Uterus (tissue), 2 donors: ENCODE data around the gene PLPPR4.

ENCODE experiments used
- POLR2A ChIP-seq, 2 donors: fragments of 450-650 bp; IDR thresholded peaks; one replicate each; pipeline ENCODE4 v1.6.1; 2016; ENCODE audit warnings: antibody characterized with exemption in 2 of 2, mild to moderate bottlenecking in 1 of 2, moderate library complexity in 1 of 2
- TF ChIP-seq, protein P1 (sequence below), 4 experiments: fragments of 200-600 bp in 2 of 4; fragments of 450-650 bp in 2 of 4; sonication (generic) in 2 of 4; IDR thresholded peaks; one replicate each; pipeline ENCODE4 v1.5.1; 2016 to 2019; ENCODE audit warnings: antibody characterized with exemption in 4 of 4, mild to moderate bottlenecking in 2 of 4, moderate library complexity in 1 of 4

DNA sequence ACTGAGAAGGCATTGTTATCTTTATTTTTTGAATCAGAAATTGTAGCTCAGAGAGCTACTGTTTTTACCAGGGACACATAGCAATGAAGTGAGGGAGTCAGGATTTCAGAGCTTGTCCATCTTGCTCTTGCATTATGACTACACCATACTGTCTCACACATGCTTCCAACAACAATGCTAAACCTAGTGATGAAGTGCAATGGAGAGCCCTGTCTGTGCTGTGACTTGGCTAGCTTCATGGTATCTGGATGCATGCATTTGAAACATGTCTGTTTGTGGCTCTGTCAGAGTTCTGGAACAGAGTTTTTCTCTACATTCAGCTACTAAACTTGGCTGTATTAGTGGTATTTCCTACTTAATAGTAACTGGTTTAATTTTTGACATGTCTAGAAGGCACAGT, 7.0 kb downstream of the PLPPR4 start:
- TF ChIP-seq, protein P1, sequence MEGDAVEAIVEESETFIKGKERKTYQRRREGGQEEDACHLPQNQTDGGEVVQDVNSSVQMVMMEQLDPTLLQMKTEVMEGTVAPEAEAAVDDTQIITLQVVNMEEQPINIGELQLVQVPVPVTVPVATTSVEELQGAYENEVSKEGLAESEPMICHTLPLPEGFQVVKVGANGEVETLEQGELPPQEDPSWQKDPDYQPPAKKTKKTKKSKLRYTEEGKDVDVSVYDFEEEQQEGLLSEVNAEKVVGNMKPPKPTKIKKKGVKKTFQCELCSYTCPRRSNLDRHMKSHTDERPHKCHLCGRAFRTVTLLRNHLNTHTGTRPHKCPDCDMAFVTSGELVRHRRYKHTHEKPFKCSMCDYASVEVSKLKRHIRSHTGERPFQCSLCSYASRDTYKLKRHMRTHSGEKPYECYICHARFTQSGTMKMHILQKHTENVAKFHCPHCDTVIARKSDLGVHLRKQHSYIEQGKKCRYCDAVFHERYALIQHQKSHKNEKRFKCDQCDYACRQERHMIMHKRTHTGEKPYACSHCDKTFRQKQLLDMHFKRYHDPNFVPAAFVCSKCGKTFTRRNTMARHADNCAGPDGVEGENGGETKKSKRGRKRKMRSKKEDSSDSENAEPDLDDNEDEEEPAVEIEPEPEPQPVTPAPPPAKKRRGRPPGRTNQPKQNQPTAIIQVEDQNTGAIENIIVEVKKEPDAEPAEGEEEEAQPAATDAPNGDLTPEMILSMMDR (IDR thresholded peaks at IDR 0.05): no peak
- TF ChIP-seq POLR2A (IDR thresholded peaks at IDR 0.05): no peak
